ENCODE measurements around the gene CGNL1. TPM values are rescaled to one million over a fixed set of nuclear protein-coding genes. Genes with fewer than 3 reads are reported as not detected.

Gene CGNL1
- total RNA-seq, 1 experiment from 2014 or later: 0.31 TPM

- no TSS peak for BruUV-seq (replicated peaks)
- Histone ChIP-seq H3F3A (ENCODE audit: insufficient read depth, low read depth) (no peaks in the 10 kb centered on the region), H3K4me3 (no peak overlapping the region), H3K9me3 (ENCODE audit: insufficient read depth, low read depth) (no peaks in the 10 kb centered on the region), H2AFZ (no peak overlapping the region), H3K79me2 (ENCODE audit: low read depth) (no peaks in the 10 kb centered on the region), H3K4me2 (no peak overlapping the region), H3K36me3 (ENCODE audit: low read depth) (no peaks in the 10 kb centered on the region), H3K9me2 (ENCODE audit: insufficient read depth) (no peaks in the 10 kb centered on the region), H3K27me3 (ENCODE audit: insufficient read depth, low read depth) (no peaks in the 10 kb centered on the region), H3K4me1 (replicated peaks; ENCODE audit: insufficient read depth) (no peaks in the 10 kb centered on the region), H4K20me1 (ENCODE audit: insufficient read depth) (no peaks in the 10 kb centered on the region), H3K27ac (no peak overlapping the region)
- DNase-seq: no peak
- ChIA-PET POLR2A (ENCODE audit: unreplicated experiment) (no interaction called here), CTCF (no interaction called here)
- intact Hi-C loops (cut with micrococcal nuclease; ENCODE audit: unreplicated experiment): no loop called here
- TF ChIP-seq, protein P1, sequence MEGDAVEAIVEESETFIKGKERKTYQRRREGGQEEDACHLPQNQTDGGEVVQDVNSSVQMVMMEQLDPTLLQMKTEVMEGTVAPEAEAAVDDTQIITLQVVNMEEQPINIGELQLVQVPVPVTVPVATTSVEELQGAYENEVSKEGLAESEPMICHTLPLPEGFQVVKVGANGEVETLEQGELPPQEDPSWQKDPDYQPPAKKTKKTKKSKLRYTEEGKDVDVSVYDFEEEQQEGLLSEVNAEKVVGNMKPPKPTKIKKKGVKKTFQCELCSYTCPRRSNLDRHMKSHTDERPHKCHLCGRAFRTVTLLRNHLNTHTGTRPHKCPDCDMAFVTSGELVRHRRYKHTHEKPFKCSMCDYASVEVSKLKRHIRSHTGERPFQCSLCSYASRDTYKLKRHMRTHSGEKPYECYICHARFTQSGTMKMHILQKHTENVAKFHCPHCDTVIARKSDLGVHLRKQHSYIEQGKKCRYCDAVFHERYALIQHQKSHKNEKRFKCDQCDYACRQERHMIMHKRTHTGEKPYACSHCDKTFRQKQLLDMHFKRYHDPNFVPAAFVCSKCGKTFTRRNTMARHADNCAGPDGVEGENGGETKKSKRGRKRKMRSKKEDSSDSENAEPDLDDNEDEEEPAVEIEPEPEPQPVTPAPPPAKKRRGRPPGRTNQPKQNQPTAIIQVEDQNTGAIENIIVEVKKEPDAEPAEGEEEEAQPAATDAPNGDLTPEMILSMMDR (conservative IDR thresholded peaks at IDR 0.05): no peak
- TF ChIP-seq EZH2 (IDR thresholded peaks at IDR 0.05; ENCODE audit: low read depth): no peak
Measured at GRCh38 chr15:57421110-57421509, 44.8 kb downstream of the CGNL1 start.

DNA sequence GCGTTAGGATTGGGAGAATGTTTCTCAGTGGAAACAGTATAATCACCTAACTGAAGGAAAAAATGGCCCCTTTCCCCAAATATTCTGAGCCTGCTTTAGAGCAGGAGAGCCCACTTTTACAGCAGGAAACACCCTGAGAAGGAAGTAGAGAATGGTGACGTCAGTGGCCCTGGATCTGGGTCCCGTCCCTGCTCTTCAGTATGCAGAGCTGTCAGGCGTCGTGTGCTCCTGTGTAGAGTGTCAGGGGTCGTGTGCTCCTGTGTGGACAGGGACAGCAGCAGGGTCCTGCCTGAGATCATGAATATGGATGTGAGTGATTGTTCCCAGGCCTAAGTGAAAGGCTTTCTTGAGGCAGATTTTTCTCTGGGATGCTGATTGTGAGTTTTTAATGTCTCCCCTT is 45.2 kb downstream of the CGNL1 start:
- ChIA-PET POLR2A (ENCODE audit: unreplicated experiment) (no interaction called here), CTCF (no interaction called here)
- Histone ChIP-seq H3F3A (ENCODE audit: insufficient read depth, low read depth) (no peaks in the 10 kb centered on the region), H2AFZ (no peak overlapping the region), H4K20me1 (ENCODE audit: insufficient read depth) (no peaks in the 10 kb centered on the region), H3K9me2 (ENCODE audit: insufficient read depth) (no peaks in the 10 kb centered on the region), H3K36me3 (ENCODE audit: low read depth) (no peaks in the 10 kb centered on the region), H3K9me3 (ENCODE audit: insufficient read depth, low read depth) (no peaks in the 10 kb centered on the region), H3K27me3 (ENCODE audit: insufficient read depth, low read depth) (no peaks in the 10 kb centered on the region), H3K4me1 (replicated peaks; ENCODE audit: insufficient read depth) (no peaks in the 10 kb centered on the region), H3K4me2 (no peak overlapping the region), H3K4me3 (no peak overlapping the region), H3K79me2 (ENCODE audit: low read depth) (no peaks in the 10 kb centered on the region), H3K27ac (no peak overlapping the region)
- DNase-seq: no peak
- intact Hi-C loops (cut with micrococcal nuclease; ENCODE audit: unreplicated experiment): no loop called here
- TF ChIP-seq, protein P1 (conservative IDR thresholded peaks at IDR 0.05): no peak
- TF ChIP-seq EZH2 (IDR thresholded peaks at IDR 0.05; ENCODE audit: low read depth): no peak
- no TSS peak for BruUV-seq (replicated peaks)

DNA sequence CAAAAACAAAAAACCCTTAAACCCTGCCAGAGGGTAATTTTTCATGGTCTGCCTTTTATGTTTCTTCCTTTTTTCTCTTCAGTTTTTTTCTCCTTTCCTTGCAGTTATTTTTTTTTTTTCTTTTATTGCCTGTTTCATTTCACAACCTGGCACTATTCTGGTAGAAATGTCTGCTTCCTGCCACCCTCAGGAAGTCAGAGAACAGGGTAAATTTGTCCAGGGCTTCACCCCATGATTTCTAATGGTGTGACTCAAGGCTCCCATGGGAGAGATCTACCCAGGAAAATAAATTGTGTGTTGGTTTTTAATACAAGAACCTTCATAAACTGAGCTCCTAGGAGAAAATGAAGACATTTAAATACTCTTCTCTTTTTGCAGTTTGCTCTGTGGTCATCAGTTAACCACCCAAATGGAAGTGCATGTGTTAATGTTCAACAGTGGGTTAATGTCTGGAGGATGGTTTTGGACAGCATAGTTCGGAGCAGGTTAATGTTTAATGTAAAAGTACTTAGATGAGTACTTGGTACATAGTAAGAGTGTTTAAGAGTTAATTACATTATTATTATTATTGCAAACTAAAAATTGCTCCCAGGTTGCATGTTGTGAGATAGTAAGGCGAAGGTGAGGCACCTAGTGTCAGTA is 45.9 kb downstream of the CGNL1 start:
- no TSS peak for BruUV-seq (replicated peaks)
- CTCF ChIA-PET: no interaction called here

More for the DNA sequence above, 45.9 kb downstream of the CGNL1 start:
- Histone ChIP-seq H3K4me1 (replicated peaks; ENCODE audit: insufficient read depth) (no peaks in the 10 kb centered on the region), H3K79me2 (ENCODE audit: low read depth) (no peaks in the 10 kb centered on the region), H4K20me1 (ENCODE audit: insufficient read depth) (no peaks in the 10 kb centered on the region), H3K9me3 (ENCODE audit: insufficient read depth, low read depth) (no peaks in the 10 kb centered on the region), H3K36me3 (ENCODE audit: low read depth) (no peaks in the 10 kb centered on the region), H3K9me2 (ENCODE audit: insufficient read depth) (no peaks in the 10 kb centered on the region), H2AFZ (no peak overlapping the region), H3K4me2 (no peak overlapping the region), H3K27me3 (ENCODE audit: insufficient read depth, low read depth) (no peaks in the 10 kb centered on the region), H3F3A (ENCODE audit: insufficient read depth, low read depth) (no peaks in the 10 kb centered on the region), H3K27ac (no peak overlapping the region), H3K4me3 (no peak overlapping the region)
- DNase-seq: no peak
- POLR2A ChIA-PET (ENCODE audit: unreplicated experiment): no interaction called here
- intact Hi-C loops (cut with micrococcal nuclease; ENCODE audit: unreplicated experiment): no loop called here
- TF ChIP-seq EZH2 (IDR thresholded peaks at IDR 0.05; ENCODE audit: low read depth): no peak
- TF ChIP-seq, protein P1 (conservative IDR thresholded peaks at IDR 0.05): no peak
